ENCODE data around the gene COX6A1.
"Not testable (repeated sequence)": the region's sequence is repeated elsewhere in the genome, so short reads cannot be mapped to it uniquely, and the experiment has no call there.

Gene COX6A1

DNA sequence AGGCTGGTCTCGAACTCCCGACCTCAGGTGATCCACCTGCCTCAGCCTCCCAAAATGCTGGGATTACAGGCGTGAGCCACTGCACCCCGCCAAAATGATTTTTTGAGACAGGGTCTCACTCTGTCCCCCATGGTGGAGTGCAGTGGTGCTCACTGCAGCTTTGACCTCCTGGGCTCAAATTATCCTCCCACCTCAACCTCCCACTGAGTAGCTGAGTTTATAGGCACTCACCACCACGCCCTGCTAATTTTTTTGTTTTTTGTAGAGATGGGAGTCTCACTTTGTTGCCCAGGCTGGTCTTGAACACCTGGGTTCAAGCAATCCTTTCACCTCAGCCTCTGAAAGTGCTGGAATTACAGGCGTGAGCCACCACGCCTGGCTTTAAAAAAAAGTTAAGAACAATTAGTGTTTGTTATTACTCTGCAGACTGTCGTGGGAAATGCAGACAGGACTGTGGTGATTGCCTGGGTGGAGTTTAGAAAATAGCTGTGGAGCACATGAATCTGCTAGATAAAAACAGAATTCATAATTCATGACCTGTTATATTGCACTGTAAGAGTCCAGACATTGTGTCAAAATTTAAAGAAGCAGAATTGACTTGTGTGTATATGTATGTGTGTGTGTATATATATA, 9.2 kb upstream of the COX6A1 start:
- no peak for DNase-seq

DNA sequence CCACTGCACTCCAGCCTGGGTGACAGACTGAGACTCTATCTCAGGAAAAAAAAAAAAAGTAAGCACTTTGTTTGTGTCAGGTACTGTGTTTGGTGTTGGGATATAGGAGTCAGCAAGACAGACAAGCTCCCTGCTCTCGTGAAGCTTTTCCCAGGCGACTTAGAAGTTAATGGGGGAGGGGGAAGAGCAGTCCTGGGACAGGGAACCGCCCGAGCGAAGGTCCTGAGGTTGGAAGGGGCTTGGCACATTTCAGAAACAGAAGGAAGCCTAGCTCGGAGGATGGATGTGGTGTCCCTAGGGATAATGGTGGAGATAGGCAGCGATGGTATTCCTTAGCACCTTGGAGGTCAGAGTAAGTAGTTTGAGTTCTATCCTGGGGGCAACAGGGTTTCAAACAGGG, 8.5 kb upstream of the COX6A1 start:
- DNase-seq = no peak

DNA sequence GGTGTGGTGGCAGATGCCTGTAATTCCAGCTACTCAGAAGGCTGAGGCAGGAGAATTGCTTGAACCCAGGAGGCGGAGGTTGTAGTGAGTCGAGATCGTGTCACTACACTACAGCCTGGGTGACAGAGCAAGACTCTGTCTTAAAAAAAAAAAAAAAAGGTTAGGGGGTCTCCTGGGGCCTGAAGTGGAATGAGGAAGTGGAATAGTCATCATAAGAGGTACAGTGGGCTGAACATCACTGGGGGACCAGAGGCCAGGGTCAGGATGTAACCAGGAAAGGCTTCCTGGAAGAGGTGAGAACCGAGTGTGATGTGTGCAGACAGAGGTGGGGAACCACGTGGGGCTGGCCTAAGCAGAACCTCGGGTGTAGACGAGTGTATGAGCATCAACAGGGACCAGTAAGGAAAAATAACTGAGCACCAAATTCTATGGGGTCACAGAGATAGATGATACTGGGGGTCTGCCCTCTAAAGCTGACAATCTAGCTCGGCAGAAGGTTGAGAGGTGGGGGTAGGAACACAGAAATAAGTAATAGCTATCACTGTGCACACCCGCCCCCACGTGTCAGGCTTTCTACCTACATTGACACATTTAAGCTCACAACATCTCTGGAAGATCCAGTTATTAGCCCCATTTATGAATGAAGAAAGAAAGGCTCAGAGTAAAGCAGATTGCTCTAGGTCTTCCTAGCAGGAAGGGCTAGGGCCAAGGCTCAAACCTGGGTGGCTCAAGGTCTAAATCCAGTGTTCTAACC, 5.0 kb upstream of the COX6A1 start:
- DNase-seq = no peak

DNA sequence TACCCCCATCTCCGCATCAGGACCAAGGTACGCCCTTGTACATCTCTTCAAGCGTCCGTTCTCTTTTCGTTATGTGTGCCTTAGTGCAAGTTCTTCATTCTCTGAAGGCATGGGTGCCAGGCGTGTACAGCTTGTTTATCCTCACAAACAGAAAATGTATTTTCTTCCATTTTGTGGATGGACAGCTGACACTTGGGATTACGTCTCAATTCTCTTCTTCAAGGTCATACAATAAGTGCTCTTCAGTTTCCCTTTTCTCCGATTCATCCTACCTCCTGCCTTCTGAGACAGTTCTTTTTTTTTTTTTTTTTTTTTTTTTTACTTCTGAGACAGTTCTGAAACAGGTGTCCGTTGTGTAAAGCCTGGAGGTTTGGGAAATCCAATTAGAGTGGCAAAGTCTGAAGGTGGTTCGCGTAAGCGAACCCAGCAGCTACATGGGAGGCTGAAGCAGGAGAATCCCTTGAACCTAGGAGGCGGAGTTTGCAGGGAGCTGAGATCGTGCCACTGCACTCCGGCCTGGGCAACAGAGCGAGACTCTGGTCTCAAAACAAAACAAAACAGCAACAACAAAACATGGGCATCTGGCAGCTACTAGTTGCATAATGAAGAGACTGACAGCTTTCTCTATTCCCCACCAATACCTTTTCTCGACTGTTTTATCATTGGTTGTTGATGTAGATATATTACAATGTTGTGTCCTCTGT, 734 bp downstream of the COX6A1 start:
- DNase-seq = no peak

DNA sequence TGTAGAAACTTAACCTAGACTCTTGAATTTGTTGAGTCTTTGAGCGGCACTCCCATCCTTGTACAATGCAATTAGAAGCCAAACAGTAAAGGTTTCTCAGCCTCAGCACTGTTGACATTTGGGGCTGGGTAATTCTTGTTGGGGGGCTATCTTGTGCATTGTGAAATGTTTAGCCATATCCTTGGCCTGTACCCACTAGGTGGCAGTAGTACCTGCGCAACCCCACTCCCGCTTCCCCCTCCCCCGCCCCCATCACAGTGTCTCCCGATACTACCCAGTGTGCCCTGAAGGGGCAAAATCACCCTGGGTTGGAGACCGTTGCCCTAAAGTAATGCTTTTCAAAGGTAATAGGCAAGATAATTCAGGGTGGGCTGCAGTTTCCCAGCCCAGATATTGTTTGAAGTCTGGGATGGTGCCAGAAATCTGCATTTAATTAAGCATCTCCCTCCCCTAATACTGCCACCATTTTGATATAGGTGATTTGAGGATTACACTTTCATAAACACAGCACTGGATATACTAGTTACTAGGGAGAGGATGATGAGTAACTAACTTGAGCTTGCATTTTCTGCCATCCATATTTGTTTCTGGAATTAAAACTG, 1.8 kb downstream of the COX6A1 start:
- peak; percentile 86 for DNase-seq

DNA sequence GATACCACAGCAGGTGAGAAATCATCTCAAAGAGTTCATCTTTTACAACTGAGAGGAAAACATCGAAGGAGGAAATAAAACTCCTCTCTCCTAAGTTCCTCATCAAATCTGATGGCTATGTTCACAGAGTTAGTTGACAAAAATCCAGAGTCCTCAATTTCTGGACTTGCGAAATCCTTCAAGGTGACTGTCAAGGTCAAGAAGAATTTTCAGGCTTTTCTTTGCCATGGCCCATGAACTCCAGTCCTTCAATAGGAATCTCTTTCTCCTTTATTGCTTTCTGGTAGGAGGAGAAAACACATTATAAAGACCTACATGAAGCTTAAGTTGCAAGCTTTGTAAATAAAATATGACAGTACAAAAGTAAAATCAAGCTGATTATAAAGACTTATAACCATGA, 6.8 kb downstream of the COX6A1 start:
- no peak for DNase-seq

DNA sequence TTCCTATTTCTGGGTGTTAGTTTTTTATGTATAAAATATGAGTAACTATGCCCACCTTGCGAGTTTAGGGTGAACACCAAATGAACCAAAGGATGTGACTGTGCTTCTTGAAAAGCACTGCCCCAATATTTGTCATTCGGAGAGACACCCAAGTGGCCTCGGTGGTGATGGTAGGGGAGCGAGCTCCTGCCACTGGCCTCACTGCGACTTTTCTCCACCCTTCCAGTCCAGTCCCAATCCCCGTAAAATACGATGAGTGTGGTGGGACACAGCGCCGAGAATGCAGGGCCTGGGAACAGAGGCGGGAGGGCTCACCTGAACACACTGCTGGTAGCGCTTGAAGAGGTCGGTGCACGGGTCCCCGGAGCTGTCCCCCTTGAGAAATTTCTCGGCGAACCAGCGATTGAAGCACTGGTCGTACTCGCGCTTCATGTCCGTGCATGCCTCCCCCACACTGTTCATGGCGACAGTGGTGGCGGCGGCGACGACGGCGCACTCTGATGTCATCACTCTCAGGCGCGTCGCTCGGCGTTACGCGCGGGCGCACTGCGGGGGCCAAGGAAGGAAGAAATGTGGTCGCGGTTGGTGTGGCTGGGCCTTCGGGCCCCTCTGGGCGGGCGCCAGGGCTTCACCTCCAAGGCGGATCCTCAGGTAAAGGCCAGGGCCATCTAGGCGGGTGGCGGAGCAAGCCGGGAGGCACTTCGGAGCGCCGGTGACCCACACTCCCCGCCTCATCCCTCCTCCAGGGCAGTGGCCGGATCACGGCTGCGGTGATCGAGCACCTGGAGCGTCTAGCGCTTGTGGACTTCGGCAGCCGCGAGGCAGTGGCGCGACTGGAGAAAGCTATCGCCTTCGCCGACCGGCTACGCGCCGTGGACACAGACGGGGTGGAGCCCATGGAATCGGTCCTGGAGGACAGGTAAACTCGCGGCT, 8.3 kb downstream of the COX6A1 start, which contains the start of the genes GATC and TRIAP1:
Gene GATC (plus strand): TSS at position 534 of the 933 bp plus-strand sequence. CDS start 37 bp downstream, at position 571.
Gene TRIAP1 (minus strand): TSS at position 474 of the 933 bp plus-strand sequence. CDS start 12 bp downstream, at position 462.
- peak; percentile 91 for DNase-seq

DNA sequence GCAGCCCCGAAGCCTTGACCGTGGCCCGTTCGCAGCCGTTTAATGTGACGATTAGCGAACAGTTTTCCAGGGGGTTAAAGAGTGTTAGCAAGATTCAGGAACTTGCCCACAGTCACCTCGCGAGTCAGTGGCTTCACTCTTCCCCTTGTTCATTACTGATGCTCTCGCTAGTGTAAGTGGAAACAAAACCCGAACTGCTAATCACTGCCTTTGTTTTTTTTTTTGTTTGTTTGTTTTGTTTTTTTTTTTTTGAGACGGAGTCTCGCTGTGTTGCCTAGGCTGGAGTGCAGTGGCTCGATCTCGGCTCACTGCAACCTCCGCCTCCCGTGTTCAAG, 8.9 kb downstream of the COX6A1 start:
- DNase-seq = not testable (repeated sequence)

DNA sequence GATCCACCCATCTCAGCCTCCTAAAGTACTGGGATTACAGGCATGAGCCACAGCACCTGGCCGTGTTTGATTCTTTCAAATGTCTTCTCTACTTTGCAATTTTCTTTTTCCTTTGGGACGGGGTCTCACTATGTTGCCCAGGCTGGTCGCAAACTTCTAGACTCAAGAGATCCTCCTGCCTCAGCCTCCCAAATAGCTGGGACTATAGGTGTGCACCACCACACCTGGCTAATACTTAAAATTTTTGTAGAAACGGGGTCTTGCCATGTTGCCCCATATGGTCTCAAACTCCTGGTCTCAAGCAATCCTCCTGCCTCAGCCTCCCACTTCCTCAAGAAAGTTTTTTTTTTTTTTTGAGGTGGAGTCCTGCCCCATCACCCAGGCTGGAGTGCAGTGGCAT, 10.1 kb downstream of the COX6A1 start:
- DNase-seq = no peak

DNA sequence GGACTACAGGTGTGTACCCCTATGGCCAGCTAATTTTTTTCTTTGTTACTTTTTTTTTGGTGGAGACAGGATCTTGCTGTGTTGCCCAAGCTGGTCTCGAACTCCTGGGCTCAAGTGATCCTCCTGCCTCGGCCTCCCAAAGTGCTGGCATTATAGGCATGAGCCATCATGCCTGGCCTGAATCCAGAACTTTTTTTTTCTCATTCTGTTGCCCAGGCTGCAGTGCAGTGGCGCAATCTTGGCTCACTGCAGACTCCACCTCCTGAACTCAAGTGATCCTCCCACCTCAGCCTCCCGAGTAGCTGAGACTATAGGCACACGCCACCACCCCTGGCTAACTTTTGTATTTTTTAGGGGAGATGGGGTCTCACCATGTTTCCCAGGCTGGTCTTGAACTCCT, 14.6 kb downstream of the COX6A1 start:
- not testable (repeated sequence) for DNase-seq

DNA sequence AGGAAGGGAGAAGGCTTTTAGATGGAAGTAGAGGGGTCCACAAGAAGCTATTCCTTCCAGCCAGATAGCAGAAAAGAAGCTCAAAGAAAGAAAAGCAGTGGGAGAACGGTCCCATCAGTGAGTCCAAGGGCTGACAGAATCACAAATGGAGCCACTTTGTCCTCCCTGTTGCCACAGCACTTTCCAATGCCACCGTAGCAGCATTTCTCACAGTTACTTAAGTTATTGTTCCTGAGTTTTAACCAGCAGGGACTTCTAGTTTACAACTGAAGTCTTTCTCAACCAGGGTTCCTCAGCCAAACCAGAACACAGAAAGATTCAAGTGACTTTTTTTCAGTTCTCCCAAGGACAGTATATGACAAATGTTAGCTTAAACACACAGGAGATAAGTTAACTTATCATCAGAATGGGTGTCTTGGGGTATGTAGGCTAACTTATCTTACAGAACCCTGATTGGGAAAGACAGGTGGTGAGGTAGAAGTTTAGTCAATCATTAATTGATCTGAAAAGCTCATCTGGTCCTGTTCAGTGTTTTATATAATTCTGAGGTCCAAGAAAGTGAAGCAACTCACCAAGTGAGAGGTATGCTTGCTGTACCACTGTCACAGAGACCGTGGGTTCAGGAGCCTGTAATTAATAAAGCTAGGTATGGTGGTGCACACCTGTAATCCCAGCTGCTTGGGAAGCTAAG, 15.3 kb downstream of the COX6A1 start:
- no peak for DNase-seq

DNA sequence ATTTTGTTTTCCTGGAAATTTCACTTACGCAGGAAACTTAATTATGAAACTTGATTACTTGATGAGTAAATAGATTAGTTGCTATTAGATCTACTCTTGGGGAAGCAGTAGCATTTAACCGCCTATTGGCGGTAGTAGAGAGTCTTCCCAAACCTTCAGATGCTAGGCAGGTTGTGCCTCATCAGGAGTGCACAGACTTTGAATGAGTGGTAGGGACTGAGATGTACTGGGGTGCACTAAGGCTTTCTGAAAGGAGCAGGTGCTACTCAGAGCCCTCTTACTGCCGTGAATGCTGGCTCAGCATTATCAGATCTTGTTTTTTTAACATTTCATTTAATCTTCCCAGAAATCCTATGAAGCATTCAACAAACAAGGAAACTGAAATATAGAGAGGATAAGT, 16.1 kb downstream of the COX6A1 start:
- DNase-seq = peak; percentile 64

DNA sequence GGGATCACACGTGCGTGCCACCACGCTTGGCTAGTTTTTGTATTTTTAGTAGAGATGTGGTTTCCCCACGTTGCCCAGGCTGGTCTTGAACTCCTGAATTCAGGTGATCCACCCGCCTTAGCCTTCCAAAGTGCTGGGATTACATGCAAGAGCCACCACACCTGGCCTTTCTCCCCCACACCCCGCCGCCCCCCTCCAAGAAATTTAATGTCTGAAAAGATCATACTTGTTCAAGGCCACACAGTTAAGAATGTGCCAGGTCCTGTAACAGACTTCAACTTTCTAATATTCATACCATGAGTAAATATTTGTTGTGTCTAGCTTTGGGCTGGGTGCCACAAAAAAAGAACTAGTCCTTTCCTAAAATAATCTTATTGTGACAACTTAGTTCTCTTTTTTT, 17.4 kb downstream of the COX6A1 start:
- DNase-seq = no peak

DNA sequence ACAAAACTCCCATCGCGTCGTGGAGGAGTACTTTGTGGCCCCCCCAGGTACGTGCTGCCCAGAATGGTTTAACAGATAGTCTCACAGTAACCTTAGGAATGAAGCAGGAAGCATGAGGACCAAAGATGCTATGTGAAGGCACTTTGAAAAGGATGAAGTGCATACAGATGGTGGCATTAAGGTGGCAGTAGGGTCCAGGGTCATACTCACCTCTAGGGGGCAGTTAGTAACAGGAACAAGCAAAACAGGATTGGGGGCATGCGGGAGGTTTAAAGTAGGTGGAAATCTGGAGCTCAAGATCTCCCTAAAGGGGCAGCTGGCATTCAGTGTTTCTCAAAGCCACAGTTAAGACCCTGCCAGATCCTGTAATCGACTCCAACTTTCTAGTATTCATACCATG, 19.2 kb downstream of the COX6A1 start:
- DNase-seq = peak; percentile 29

DNA sequence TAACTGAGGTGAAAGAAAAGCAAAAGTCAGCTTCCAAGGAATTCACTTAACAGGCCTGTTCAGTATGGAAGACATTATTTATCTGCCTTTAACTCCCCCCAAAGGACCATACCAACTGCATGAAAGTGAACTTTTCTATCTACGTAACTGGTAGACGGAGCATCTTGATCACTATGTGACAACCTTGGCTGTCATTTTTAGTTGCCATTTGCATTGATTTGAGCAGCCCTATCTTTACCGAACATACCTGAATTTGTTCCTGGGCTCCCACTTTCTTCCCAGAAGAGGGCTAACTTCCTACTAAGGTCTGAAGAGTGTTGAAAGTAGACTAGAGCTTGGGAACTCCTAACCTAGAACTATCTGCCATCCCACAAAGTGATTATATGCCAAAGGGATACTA, 22.2 kb downstream of the COX6A1 start:
- DNase-seq = no peak

DNA sequence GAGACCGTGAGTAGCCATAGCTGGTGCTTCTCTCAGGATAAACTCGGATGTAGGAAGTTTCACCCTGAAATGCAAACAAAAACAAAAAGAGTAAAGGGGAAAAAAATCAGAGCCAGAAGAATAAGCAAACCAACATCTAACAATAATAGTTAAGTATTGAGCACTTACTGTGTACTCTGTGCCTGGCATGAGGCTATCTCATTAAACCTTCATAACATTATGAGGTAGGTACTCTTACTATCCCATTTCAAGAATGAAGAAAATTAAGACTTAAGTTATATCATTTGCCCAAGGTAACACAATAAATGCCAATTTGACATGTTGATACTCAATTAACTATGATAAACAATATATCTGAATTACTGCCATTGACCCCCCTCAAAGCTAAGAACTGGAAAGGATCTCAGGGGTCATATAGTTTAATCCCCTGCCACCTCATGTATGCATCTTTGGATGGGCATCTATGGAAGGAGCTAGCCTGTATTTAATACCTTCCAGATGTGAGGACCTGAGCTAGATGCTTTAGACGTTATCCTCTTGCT, 24.3 kb downstream of the COX6A1 start:
- DNase-seq = no peak

DNA sequence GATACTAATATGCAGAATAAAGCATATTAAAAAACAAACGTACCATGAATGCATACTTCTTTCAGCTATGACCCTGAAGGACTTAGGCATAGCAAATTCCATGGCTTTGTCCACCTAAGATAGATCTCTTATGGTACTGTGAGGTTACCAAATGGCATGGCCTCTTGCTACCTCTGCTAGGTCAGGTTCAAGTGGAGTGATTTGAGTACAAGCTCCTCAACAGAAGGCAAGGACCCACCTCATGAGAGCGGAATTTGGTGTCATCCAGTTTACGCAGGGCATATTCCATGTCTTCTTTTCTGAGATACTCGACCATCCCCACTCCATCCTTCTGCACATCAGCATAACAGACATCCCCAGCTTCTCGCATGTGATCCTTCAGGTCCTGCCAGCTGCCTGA, 25.8 kb downstream of the COX6A1 start:
- no peak for DNase-seq

DNA sequence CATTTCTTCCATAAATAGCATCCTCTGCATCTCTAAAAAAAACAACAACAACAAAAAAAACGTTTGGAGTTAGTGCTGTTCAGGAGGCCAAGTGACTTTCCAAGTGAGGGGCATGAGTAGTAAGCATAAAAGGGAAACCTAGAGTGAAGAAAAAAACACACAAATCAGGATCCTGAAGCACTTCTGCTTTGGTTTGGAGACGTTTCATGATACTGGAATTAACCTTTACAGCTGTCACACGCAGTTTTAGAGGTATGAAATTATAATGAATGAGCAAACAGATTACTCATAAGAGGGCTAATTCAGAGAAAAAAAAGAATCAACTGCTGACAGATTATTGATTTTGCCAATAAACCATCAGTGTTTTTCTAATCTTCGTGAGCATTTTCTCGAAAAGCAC, 27.8 kb downstream of the COX6A1 start:
- no peak for DNase-seq

DNA sequence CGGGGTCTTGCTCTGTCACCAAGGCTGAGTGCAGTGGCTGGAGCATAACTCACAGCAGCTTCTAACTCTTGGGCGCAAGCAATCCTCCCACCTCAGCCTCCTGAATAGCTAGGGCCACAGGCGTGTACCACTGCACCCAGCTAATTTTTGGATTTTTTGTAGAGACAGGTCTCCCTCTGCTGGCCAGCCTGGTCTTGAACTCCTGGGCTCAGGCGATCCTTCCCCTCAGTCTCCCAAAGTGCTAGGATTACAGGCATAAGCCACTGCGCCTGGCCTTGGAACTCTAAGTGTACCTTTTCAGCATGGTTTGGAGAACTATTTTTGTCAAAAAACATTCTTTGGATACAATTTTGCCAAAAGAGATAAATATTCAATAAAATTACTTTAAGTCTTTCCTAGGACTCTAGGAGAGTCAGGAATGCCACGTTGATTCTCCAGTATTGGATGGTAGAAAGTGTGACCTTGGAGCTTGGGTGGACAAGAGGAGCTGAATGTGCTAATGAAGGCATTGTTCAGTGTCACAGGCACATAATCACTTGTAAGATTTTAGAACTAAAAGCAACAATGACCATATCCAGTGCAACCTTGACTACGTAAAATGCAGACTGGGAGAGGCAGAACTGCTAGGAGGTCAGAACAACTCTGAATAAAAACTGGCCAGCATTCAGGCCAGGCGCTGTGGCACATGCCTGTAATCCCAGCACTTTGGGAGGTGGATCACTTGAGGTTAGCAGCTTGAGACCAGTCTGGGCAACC, 28.8 kb downstream of the COX6A1 start:
- peak; percentile 64 for DNase-seq

DNA sequence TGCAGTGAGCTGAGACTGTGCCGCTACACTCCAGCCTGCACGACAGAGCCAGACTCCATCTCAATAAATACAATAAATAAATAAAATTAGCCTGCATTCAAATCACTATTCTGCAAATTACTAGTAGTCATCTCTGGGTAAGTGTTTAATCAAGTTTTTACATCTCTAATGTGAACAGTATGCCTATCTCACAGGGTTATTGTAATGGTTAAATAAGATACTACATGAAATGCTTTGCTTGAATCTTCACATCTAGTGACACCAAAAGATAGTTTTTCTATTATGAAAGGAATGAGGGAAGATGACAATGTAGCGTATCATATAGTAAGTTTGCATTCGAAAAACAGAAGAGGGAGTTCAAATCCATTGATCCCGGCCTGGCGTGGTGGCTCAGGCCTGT, 29.5 kb downstream of the COX6A1 start:
- DNase-seq = no peak

DNA sequence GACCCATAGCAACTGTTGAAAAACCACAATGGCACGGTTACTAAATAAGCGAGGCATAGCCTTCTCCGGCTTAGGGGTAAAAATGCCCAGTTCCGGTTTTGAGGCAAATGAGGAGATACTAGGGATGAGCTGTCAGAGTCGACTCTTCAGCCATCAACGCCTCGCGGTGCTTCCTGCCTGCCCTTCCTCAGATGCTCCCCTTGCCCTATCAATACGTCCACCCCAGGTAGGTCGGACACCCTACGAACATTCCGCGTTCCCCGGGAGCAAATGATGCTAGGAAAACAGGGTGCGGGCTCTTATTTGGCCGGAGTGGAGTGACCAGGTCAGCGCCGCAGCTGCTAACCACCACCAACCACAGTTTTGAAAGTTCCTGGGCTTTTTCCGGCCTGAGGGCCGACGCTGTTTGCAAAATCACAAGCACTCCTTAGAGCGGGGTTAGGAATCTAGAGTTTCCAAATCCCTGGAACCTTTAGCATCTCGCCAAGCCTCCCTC, 30.5 kb downstream of the COX6A1 start:
- peak; percentile 35 for DNase-seq
